ENCODE data around the gene GSN.
A peak's percentile ranks its signal among the peaks of the same experiment; 100 is the strongest.

GSN gene

GRCh38 chr9:121298689-121299466 is 30.9 kb downstream of the GSN start:
- TF ChIP-seq, protein P1, sequence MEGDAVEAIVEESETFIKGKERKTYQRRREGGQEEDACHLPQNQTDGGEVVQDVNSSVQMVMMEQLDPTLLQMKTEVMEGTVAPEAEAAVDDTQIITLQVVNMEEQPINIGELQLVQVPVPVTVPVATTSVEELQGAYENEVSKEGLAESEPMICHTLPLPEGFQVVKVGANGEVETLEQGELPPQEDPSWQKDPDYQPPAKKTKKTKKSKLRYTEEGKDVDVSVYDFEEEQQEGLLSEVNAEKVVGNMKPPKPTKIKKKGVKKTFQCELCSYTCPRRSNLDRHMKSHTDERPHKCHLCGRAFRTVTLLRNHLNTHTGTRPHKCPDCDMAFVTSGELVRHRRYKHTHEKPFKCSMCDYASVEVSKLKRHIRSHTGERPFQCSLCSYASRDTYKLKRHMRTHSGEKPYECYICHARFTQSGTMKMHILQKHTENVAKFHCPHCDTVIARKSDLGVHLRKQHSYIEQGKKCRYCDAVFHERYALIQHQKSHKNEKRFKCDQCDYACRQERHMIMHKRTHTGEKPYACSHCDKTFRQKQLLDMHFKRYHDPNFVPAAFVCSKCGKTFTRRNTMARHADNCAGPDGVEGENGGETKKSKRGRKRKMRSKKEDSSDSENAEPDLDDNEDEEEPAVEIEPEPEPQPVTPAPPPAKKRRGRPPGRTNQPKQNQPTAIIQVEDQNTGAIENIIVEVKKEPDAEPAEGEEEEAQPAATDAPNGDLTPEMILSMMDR (IDR thresholded peaks at IDR 0.05; ENCODE audit: low read depth, low read length, missing control alignments) = no peak
- no peak for DNase-seq (ENCODE audit: low read depth)
- peak overlapping the region; percentile 28 for H3K4me3 ChIP-seq (ENCODE audit: low read depth, low read length)
- in situ Hi-C loops (cut with HindIII; ENCODE audit: low sequenced_read_pairs) = no loop called here

DNA sequence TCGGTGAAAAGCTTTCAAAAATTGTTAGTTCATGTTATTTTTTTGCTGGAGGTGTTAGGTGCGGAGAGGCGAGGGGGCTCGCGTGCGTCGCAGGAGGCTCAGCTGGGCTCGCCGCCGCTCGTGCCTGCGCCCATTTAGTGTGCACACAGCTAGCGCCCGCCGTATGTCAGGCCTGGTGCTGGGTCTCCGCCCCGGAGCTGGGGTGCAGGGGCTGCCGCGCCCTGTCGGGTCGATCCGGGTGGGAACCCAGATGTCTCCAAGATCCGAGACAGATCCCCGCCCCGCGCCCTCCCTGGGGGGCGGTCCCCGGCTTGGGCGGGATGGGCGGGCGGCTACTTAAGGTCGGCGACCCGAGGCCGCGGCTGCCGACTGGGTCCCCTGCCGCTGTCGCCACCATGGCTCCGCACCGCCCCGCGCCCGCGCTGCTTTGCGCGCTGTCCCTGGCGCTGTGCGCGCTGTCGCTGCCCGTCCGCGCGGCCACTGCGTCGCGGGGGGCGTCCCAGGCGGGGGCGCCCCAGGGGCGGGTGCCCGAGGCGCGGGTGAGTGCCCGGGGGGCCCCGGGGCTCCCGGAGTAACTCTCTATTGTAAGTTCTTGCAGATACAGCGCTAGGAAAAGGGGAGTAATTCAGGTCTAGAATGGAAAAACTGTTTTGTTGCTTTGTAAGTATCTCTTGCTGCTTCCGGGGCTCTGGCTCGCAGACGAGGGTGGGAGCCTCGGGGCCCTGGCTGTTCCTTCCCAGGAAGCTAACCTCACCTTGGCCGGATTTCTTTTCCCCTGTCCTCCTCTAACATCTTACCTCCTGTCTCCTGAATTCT is 31.7 kb downstream of the GSN start:
- no peak for DNase-seq (ENCODE audit: low read depth)
- peak overlapping the region; percentile 28 for H3K4me3 ChIP-seq (ENCODE audit: low read depth, low read length)
- TF ChIP-seq, protein P1 (IDR thresholded peaks at IDR 0.05; ENCODE audit: low read depth, low read length, missing control alignments) = no peak
- in situ Hi-C loops (cut with HindIII; ENCODE audit: low sequenced_read_pairs) = no loop called here

GRCh38 chr9:121300283-121301119 is 32.5 kb downstream of the GSN start:
- TF ChIP-seq, protein P1 (IDR thresholded peaks at IDR 0.05; ENCODE audit: low read depth, low read length, missing control alignments) = no peak
- H3K4me3 ChIP-seq (ENCODE audit: low read depth, low read length) = peak overlapping the region; percentile 28
- in situ Hi-C loops (cut with HindIII; ENCODE audit: low sequenced_read_pairs) = no loop called here
- no peak for DNase-seq (ENCODE audit: low read depth)

DNA sequence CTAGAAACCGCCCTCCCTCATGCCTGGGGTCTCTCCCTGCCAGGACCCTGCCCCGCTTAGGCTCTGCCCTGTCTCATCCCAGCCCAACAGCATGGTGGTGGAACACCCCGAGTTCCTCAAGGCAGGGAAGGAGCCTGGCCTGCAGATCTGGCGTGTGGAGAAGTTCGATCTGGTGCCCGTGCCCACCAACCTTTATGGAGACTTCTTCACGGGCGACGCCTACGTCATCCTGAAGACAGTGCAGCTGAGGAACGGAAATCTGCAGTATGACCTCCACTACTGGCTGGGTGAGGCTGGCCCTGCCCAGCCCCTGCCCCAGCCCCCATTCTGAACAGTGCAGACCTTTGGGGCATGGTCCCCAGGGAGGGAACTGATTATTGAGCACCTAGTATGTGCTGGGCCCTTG is 33.9 kb downstream of the GSN start:
- TF ChIP-seq, protein P1 (IDR thresholded peaks at IDR 0.05; ENCODE audit: low read depth, low read length, missing control alignments) = no peak
- in situ Hi-C loops (cut with HindIII; ENCODE audit: low sequenced_read_pairs) = no loop called here
- DNase-seq (ENCODE audit: low read depth) = no peak
- no peak overlapping the region for H3K4me3 ChIP-seq (ENCODE audit: low read depth, low read length)

DNA sequence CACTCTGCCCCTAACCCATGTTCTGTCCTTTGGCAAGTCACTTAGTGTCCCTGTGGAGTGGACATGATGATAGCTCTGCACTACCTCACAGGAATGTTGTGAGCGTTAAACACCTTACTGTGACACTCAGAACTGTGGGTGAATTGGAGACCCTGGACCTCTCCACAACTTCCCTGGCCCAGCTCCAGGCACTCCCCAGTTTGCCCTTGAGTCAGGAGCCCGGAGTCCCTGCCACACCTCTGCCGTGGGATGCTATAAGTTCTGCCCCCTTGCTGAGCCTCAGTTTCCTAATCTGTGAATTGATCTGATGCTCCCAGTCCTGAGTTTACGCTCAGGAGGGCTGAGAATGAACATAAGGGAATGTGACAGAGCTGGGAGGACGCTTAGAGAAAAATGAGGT is 34.4 kb downstream of the GSN start:
- H3K4me3 ChIP-seq (ENCODE audit: low read depth, low read length) = no peak overlapping the region
- TF ChIP-seq, protein P1 (IDR thresholded peaks at IDR 0.05; ENCODE audit: low read depth, low read length, missing control alignments) = no peak
- in situ Hi-C loops (cut with HindIII; ENCODE audit: low sequenced_read_pairs) = no loop called here
- DNase-seq (ENCODE audit: low read depth) = no peak

- no peak for DNase-seq (ENCODE audit: low read depth)
- in situ Hi-C loops (cut with HindIII; ENCODE audit: low sequenced_read_pairs) = no loop called here
- no peak overlapping the region for H3K4me3 ChIP-seq (ENCODE audit: low read depth, low read length)
- TF ChIP-seq, protein P1 (IDR thresholded peaks at IDR 0.05; ENCODE audit: low read depth, low read length, missing control alignments) = no peak
These were observed 34.8 kb downstream of the GSN start for GRCh38 chr9:121302786-121303185.
